ENCODE measurements around the gene TRPM3.

Gene TRPM3

DNA sequence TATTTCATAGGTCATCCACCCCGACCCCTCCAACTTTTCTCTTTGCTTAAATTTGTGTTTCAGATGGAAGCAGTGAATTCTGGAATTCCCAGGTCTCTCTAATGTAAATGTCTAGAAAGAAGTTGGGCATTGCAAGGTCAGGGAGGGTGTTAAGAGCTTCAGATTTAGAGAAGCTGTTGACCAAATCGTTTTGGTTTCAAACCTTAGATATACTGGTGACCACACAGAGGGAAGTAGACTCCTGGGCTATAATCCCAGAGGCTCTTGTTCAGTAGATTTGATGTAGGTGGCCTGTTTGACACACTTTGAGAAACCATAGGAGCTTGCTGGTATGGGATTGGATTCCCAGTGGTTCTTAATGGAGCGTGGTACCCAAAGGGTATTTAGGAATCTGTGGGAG is 569.6 kb downstream of the TRPM3 start:
- peaks cover 18% of the 10 kb centered on the region for H3K4me1 ChIP-seq (ENCODE audit: control insufficient read depth, insufficient read depth, low read length, poor library complexity, severe bottlenecking)
- no peaks in the 10 kb centered on the region for H3K36me3 ChIP-seq (ENCODE audit: control insufficient read depth, insufficient read depth, low read length)
- H3K4me3 ChIP-seq (ENCODE audit: extremely low read depth, insufficient read depth, low read length, poor library complexity, severe bottlenecking), result no peak overlapping the region
- no peaks in the 10 kb centered on the region for H3K9me3 ChIP-seq (ENCODE audit: control insufficient read depth, low read length)
- no peak overlapping the region for H3K27ac ChIP-seq (ENCODE audit: low read depth, low read length, severe bottlenecking)
- 83 to 94% methylated on average over 1 to 2 of the region's 3 CpGs for WGBS, 2 experiments (ENCODE audit: insufficient coverage in 2 of 2)

- H3K36me3 ChIP-seq (ENCODE audit: control insufficient read depth, insufficient read depth, low read length), result no peaks in the 10 kb centered on the region
- no peak overlapping the region for H3K4me3 ChIP-seq (ENCODE audit: extremely low read depth, insufficient read depth, low read length, poor library complexity, severe bottlenecking)
- 86 to 100% methylated on average over 1 to 4 of the region's 4 CpGs for WGBS, 2 experiments (ENCODE audit: insufficient coverage in 2 of 2)
- H3K4me1 ChIP-seq (ENCODE audit: control insufficient read depth, insufficient read depth, low read length, poor library complexity, severe bottlenecking), result peaks cover 18% of the 10 kb centered on the region
- no peaks in the 10 kb centered on the region for H3K9me3 ChIP-seq (ENCODE audit: control insufficient read depth, low read length)
- no peak overlapping the region for H3K27ac ChIP-seq (ENCODE audit: low read depth, low read length, severe bottlenecking)
These were observed 570.0 kb downstream of the TRPM3 start for GRCh38 chr9:70551396-70551795.

GRCh38 chr9:70549926-70550325 is 571.5 kb downstream of the TRPM3 start:
- Histone ChIP-seq H3K36me3 (ENCODE audit: control insufficient read depth, insufficient read depth, low read length) (no peaks in the 10 kb centered on the region), H3K9me3 (ENCODE audit: control insufficient read depth, low read length) (no peaks in the 10 kb centered on the region)
- WGBS, 2 experiments (ENCODE audit: insufficient coverage in 2 of 2), result no CpG with 5 or more reads among the region's 1 CpG

DNA sequence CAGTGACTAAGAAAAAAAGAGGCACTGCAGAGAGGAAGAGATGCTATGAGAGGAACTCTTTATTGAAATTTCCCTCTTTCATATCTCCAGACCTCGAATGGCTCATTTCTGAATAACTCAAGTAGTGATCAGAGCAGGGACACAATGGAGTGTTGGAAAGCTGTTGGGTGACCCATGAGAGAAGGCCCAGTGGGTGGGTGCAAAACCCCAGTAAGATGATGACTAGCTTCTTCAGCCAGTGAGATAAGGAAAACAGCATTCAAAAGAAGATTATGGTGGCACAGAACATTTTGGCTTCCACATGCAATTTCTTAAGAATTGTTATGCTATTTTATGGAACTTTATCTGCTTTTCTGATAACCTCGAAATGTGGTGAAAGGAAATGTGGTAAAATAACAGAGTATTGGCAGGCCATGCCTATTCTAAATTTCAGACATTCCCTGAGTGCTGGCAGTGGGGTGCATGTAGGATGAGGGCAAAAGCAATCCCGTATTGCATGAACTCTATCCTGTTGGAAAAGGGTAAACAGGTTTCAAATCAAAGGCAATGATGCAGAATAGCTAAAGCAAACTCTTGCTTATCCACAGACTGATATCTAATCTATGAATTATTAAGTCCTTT is 579.0 kb downstream of the TRPM3 start:
- H3K9me3 ChIP-seq (ENCODE audit: control insufficient read depth, low read length), result no peaks in the 10 kb centered on the region
- no peaks in the 10 kb centered on the region for H3K4me1 ChIP-seq (ENCODE audit: control insufficient read depth, insufficient read depth, low read length, poor library complexity, severe bottlenecking)
- 90 to 100% methylated on average over 1 to 2 of the region's 3 CpGs for WGBS, 2 experiments (ENCODE audit: insufficient coverage in 2 of 2)
- no peak overlapping the region for H3K4me3 ChIP-seq (ENCODE audit: extremely low read depth, insufficient read depth, low read length, poor library complexity, severe bottlenecking)
- no peaks in the 10 kb centered on the region for H3K36me3 ChIP-seq (ENCODE audit: control insufficient read depth, insufficient read depth, low read length)
- no peak overlapping the region for H3K27ac ChIP-seq (ENCODE audit: low read depth, low read length, severe bottlenecking)

More at GRCh38 chr9:70549926-70550325, 571.5 kb downstream of the TRPM3 start:
- peaks cover 18% of the 10 kb centered on the region for H3K4me1 ChIP-seq (ENCODE audit: control insufficient read depth, insufficient read depth, low read length, poor library complexity, severe bottlenecking)
- no peak overlapping the region for H3K27ac ChIP-seq (ENCODE audit: low read depth, low read length, severe bottlenecking)
- no peak overlapping the region for H3K4me3 ChIP-seq (ENCODE audit: extremely low read depth, insufficient read depth, low read length, poor library complexity, severe bottlenecking)

DNA sequence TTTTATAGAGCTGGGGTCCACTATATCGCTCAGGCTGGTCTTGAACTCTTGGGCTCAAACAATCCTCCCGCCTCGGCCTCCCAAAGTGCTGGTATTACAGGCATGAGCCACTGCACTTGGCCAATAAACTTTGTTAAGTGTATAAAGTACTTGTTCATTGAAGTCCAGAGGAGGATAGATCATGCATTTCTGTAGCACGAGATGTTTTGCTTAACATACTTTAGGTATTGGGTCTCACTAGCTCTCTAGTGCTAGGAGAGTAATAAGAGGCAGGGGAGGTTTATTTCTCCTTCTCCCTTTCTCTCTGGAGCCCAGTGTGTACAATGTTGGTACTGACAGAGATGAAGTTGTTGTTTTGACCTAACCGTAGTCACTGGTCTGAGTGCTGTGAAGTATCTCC is 581.4 kb downstream of the TRPM3 start:
- Histone ChIP-seq H3K4me1 (ENCODE audit: control insufficient read depth, insufficient read depth, low read length, poor library complexity, severe bottlenecking) (no peaks in the 10 kb centered on the region), H3K27ac (ENCODE audit: low read depth, low read length, severe bottlenecking) (no peak overlapping the region), H3K9me3 (ENCODE audit: control insufficient read depth, low read length) (no peaks in the 10 kb centered on the region), H3K36me3 (ENCODE audit: control insufficient read depth, insufficient read depth, low read length) (no peaks in the 10 kb centered on the region), H3K4me3 (ENCODE audit: extremely low read depth, insufficient read depth, low read length, poor library complexity, severe bottlenecking) (no peak overlapping the region)
- 84 to 91% methylated on average over 4 of the region's 5 CpGs for WGBS, 2 experiments (ENCODE audit: insufficient coverage in 2 of 2)

DNA sequence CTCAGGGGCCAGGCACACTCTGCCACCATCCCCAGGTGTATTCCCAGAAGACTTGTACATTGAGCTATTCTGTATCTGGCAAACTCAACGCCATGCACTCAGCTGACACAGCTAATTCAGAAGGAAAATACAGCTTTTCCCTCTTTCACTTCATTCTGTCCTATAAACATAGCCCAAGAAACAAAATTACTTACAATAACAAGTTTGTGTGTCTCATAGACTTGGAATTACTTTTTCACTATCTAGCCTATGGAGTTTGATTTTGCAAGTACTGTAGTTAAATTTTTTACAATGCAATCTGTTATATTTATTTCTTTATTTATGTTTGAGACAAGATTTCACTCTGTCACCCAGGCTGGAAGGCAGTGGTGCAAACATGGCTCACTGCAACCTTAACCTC is 581.9 kb downstream of the TRPM3 start:
- no peak overlapping the region for H3K4me3 ChIP-seq (ENCODE audit: extremely low read depth, insufficient read depth, low read length, poor library complexity, severe bottlenecking)
- no peaks in the 10 kb centered on the region for H3K4me1 ChIP-seq (ENCODE audit: control insufficient read depth, insufficient read depth, low read length, poor library complexity, severe bottlenecking)
- H3K36me3 ChIP-seq (ENCODE audit: control insufficient read depth, insufficient read depth, low read length), result no peaks in the 10 kb centered on the region
- H3K27ac ChIP-seq (ENCODE audit: low read depth, low read length, severe bottlenecking), result no peak overlapping the region
- no peaks in the 10 kb centered on the region for H3K9me3 ChIP-seq (ENCODE audit: control insufficient read depth, low read length)
- WGBS, 2 experiments (ENCODE audit: insufficient coverage in 2 of 2), result 78% methylated on average over 1 of the region's 1 CpG; no CpG with 5 or more reads in 1 of the 2 experiments

- Histone ChIP-seq H3K36me3 (ENCODE audit: control insufficient read depth, insufficient read depth, low read length) (no peaks in the 10 kb centered on the region), H3K27ac (ENCODE audit: low read depth, low read length, severe bottlenecking) (no peak overlapping the region), H3K4me1 (ENCODE audit: control insufficient read depth, insufficient read depth, low read length, poor library complexity, severe bottlenecking) (no peaks in the 10 kb centered on the region), H3K4me3 (ENCODE audit: extremely low read depth, insufficient read depth, low read length, poor library complexity, severe bottlenecking) (no peak overlapping the region), H3K9me3 (ENCODE audit: control insufficient read depth, low read length) (no peaks in the 10 kb centered on the region)
- WGBS, 2 experiments (ENCODE audit: insufficient coverage in 2 of 2), result 40 to 50% methylated on average over 1 of the region's 1 CpG
These were observed 582.4 kb downstream of the TRPM3 start for GRCh38 chr9:70539001-70539400.

GRCh38 chr9:70537084-70537483 is 584.3 kb downstream of the TRPM3 start:
- Histone ChIP-seq H3K9me3 (ENCODE audit: control insufficient read depth, low read length) (no peaks in the 10 kb centered on the region), H3K36me3 (ENCODE audit: control insufficient read depth, insufficient read depth, low read length) (no peaks in the 10 kb centered on the region), H3K27ac (ENCODE audit: low read depth, low read length, severe bottlenecking) (no peak overlapping the region), H3K4me1 (ENCODE audit: control insufficient read depth, insufficient read depth, low read length, poor library complexity, severe bottlenecking) (no peaks in the 10 kb centered on the region), H3K4me3 (ENCODE audit: extremely low read depth, insufficient read depth, low read length, poor library complexity, severe bottlenecking) (no peak overlapping the region)
- WGBS, 2 experiments (ENCODE audit: insufficient coverage in 2 of 2), result 93 to 97% methylated on average over 21 of the region's 21 CpGs

DNA sequence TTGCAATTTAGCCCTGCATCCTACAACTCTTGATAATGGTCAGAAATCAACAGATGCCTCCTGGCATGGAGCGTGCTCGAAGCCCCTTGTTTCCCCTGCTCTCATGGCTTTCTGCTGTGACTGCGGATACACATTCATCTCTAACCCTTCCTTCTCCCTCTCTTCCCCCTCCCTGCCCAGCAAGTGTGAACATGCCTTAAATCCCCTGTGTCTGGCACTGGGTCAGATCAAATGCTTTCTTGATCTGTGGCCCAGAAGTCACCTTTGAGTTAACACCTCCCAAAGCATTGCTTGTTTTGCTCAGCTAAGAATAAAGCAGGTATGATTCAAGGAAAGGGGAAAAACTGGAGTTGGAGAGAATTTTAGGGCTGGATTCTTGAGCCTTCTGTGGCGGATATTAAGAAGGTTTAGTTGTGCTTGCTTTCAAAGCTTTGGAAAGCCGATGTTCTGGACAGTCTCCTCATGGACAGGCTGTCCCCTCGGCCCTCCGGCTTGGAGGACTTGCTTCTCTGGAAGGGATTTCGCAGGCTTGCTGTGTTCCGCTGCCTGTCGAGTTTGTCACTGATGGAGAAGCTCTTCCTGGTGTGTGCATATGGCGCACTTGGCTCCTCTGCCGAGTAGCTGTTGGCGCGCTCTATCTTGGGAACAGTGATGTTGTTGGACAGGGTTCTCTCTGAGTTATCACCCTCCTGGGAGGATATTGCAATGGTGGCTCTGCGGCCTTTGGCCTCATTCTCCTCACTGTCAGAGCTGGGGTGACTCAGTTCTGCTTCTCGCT is 585.7 kb downstream of the TRPM3 start:
- 93 to 94% methylated on average over 13 to 16 of the region's 16 CpGs for WGBS, 2 experiments (ENCODE audit: insufficient coverage in 2 of 2)
- no peaks in the 10 kb centered on the region for H3K9me3 ChIP-seq (ENCODE audit: control insufficient read depth, low read length)
- H3K36me3 ChIP-seq (ENCODE audit: control insufficient read depth, insufficient read depth, low read length), result no peaks in the 10 kb centered on the region
- H3K27ac ChIP-seq (ENCODE audit: low read depth, low read length, severe bottlenecking), result no peak overlapping the region
- H3K4me3 ChIP-seq (ENCODE audit: extremely low read depth, insufficient read depth, low read length, poor library complexity, severe bottlenecking), result no peak overlapping the region
- no peaks in the 10 kb centered on the region for H3K4me1 ChIP-seq (ENCODE audit: control insufficient read depth, insufficient read depth, low read length, poor library complexity, severe bottlenecking)

DNA sequence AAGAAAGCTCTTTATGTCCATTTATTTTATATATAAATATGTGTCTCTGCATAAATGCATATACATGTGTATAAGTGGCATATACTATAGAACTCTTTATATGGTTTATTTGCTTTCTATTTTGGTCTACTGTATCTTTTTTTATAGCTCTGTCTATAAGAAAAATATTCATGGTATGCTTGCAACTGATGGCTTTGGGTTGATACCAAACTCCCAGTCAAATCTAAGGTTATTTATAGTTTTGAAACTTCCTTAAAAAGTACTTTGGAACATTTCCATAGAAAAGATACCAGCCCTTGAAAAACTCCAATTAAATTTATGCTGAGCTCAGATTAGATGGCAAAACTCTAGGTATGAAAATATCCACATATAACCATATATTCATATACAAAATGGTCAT is 587.0 kb downstream of the TRPM3 start:
- no peak overlapping the region for H3K4me3 ChIP-seq (ENCODE audit: extremely low read depth, insufficient read depth, low read length, poor library complexity, severe bottlenecking)
- no peak overlapping the region for H3K27ac ChIP-seq (ENCODE audit: low read depth, low read length, severe bottlenecking)
- H3K4me1 ChIP-seq (ENCODE audit: control insufficient read depth, insufficient read depth, low read length, poor library complexity, severe bottlenecking), result no peaks in the 10 kb centered on the region
- no peaks in the 10 kb centered on the region for H3K9me3 ChIP-seq (ENCODE audit: control insufficient read depth, low read length)
- no peaks in the 10 kb centered on the region for H3K36me3 ChIP-seq (ENCODE audit: control insufficient read depth, insufficient read depth, low read length)

GRCh38 chr9:70534061-70534460 is 587.4 kb downstream of the TRPM3 start:
- Histone ChIP-seq H3K4me3 (ENCODE audit: extremely low read depth, insufficient read depth, low read length, poor library complexity, severe bottlenecking) (no peak overlapping the region), H3K27ac (ENCODE audit: low read depth, low read length, severe bottlenecking) (no peak overlapping the region), H3K36me3 (ENCODE audit: control insufficient read depth, insufficient read depth, low read length) (no peaks in the 10 kb centered on the region), H3K9me3 (ENCODE audit: control insufficient read depth, low read length) (no peaks in the 10 kb centered on the region), H3K4me1 (ENCODE audit: control insufficient read depth, insufficient read depth, low read length, poor library complexity, severe bottlenecking) (no peaks in the 10 kb centered on the region)
- 89 to 92% methylated on average over 3 to 4 of the region's 4 CpGs for WGBS, 2 experiments (ENCODE audit: insufficient coverage in 2 of 2)
